GM19328 (cell line): ENCODE data around the gene PRODH2.

ENCODE experiments used
- ATAC-seq: cut with Tn5 transposase; IDR thresholded peaks from one replicate; pipeline ENCODE4 v1.9.1; 2021; ENCODE audit warnings: mild to moderate bottlenecking, moderate library complexity; ENCODE audit not compliant: unreplicated experiment

The PRODH2 gene

GRCh38 chr19:35759697-35760096, 52.9 kb downstream of the PRODH2 start:
- ATAC-seq = no peak

- peak; percentile 96 for ATAC-seq
Observed at GRCh38 chr19:35757749-35758608, 54.7 kb downstream of the PRODH2 start, which contains the start of gene PROSER3. TSS of gene PROSER3 (plus strand) at chr19:35758176. CDS start at chr19:35758216, 40 bp downstream.

GRCh38 chr19:35757231-35757748, 55.4 kb downstream of the PRODH2 start:
- ATAC-seq = no peak

- ATAC-seq = no peak
Observed at GRCh38 chr19:35756377-35757230, 56.0 kb downstream of the PRODH2 start, which contains the start of gene HSPB6. TSS of gene HSPB6 (minus strand) at chr19:35757029. CDS start at chr19:35757008, 21 bp downstream.

- ATAC-seq = no peak
Observed at GRCh38 chr19:35755550-35756376, 56.9 kb downstream of the PRODH2 start.

GRCh38 chr19:35755131-35755549, 57.5 kb downstream of the PRODH2 start:
- no peak for ATAC-seq

GRCh38 chr19:35754370-35755130, 58.1 kb downstream of the PRODH2 start:
- no peak for ATAC-seq

- no peak for ATAC-seq
Observed at GRCh38 chr19:35753634-35754369, 58.8 kb downstream of the PRODH2 start.

- ATAC-seq = no peak
Observed at GRCh38 chr19:35752746-35753350, 59.8 kb downstream of the PRODH2 start.

- ATAC-seq = no peak
Observed at GRCh38 chr19:35751839-35752745, 60.6 kb downstream of the PRODH2 start.

- no peak for ATAC-seq
Observed at GRCh38 chr19:35750167-35750566, 62.5 kb downstream of the PRODH2 start.
